BJ (cell line): ENCODE results near the gene COL24A1. TPM values are rescaled to one million over a fixed set of nuclear protein-coding genes. Genes with fewer than 3 reads are reported as not detected.

Source experiments
- CTCF ChIA-PET: fragments of 350-600 bp; formaldehyde crosslinking; extraction: SDS; loops from one replicate; lab custom pipeline; 2021; ENCODE audit warnings: antibody characterized with exemption, inconsistent platforms; lab: Yijun Ruan, JAX
- POLR2A ChIA-PET: fragments of 300-600 bp; sonication (Branson Sonifier 250); formaldehyde crosslinking; extraction: SDS; loops from one replicate; lab custom pipeline; 2021; ENCODE audit warnings: antibody characterized with exemption; lab: Charles Lee
- DNase-seq: peaks from one replicate; pipeline ENCODE4 v3.0.0-alpha.2; 2011; ENCODE audit warnings: low read depth
- H3K27me3 ChIP-seq: 2 replicates; pipeline ENCODE4 v1.6.0; 2011; ENCODE audit warnings: low read length; ENCODE audit not compliant: control insufficient read depth, insufficient read depth
- H3K36me3 ChIP-seq: 2 replicates; pipeline ENCODE4 v1.5.1; 2011; ENCODE audit warnings: low read length; ENCODE audit not compliant: control insufficient read depth, insufficient read depth
- H3K4me3 ChIP-seq: 2 replicates; pipeline ENCODE4 v1.5.1; 2011; ENCODE audit warnings: low read depth, mild to moderate bottlenecking, control low read depth, low read length
- CTCF ChIP-seq: IDR thresholded peaks from 2 replicates; pipeline ENCODE4 v1.5.1; 2011; ENCODE audit warnings: low read depth, mild to moderate bottlenecking, control low read depth, inconsistent platforms, low read length, moderate library complexity; ENCODE audit not compliant: insufficient read depth
- polyA plus RNA-seq: library from polyadenylated mRNA; depleted of rRNA; stranded (reverse); fragments of >200 nt; gene quantifications from 2 replicates; pipeline ENCODE4 v1.2.3, GENCODE V29; 2011

COL24A1 gene
- polyA plus RNA-seq, 1 experiment = 0.28 TPM

- CTCF ChIA-PET = interaction anchor here (0.8 to 2.2 kb wide), 5 partner anchors 8 to 536 kb away, joined by 3 to 9 read pairs (median 3); no protein-coding TSS in a partner anchor
- no peak for TF ChIP-seq CTCF
- Histone ChIP-seq H3K36me3 (no peaks in the 10 kb centered on the region), H3K27me3 (no peaks in the 10 kb centered on the region), H3K4me3 (no peak overlapping the region)
- no peak for DNase-seq
- POLR2A ChIA-PET = interaction anchor here (0.6 kb wide), 1 partner anchor 16 kb away, joined by 4 read pairs; no protein-coding TSS in a partner anchor
Measured at GRCh38 chr1:85849660-85850059, 306.9 kb downstream of the COL24A1 start.

GRCh38 chr1:85847356-85847755, 309.2 kb downstream of the COL24A1 start:
- TF ChIP-seq CTCF = no peak
- POLR2A ChIA-PET = interaction anchor here (0.6 kb wide), 1 partner anchor 10 kb away, joined by 3 read pairs; no protein-coding TSS in a partner anchor
- Histone ChIP-seq H3K36me3 (no peaks in the 10 kb centered on the region), H3K27me3 (no peaks in the 10 kb centered on the region), H3K4me3 (no peak overlapping the region)
- CTCF ChIA-PET = interaction anchor here (1.0 kb wide), 1 partner anchor 539 kb away, joined by 3 read pairs; no protein-coding TSS in a partner anchor
- no peak for DNase-seq

- TF ChIP-seq CTCF = no peak
- ChIA-PET CTCF (no interaction called here), POLR2A (no interaction called here)
- no peaks in the 10 kb centered on the region for H3K27me3 ChIP-seq
- H3K4me3 ChIP-seq = no peak overlapping the region
- no peaks in the 10 kb centered on the region for H3K36me3 ChIP-seq
- DNase-seq = no peak
Measured at GRCh38 chr1:85846706-85847105, 309.9 kb downstream of the COL24A1 start.

GRCh38 chr1:85839459-85839858, 317.1 kb downstream of the COL24A1 start:
- H3K36me3 ChIP-seq = no peaks in the 10 kb centered on the region
- ChIA-PET CTCF (no interaction called here), POLR2A (no interaction called here)
- DNase-seq = no peak
- no peak overlapping the region for H3K4me3 ChIP-seq
- H3K27me3 ChIP-seq = peaks cover 2% of the 10 kb centered on the region
- TF ChIP-seq CTCF = no peak

- peaks cover 2% of the 10 kb centered on the region for H3K27me3 ChIP-seq
- no peak overlapping the region for H3K4me3 ChIP-seq
- DNase-seq = no peak
- TF ChIP-seq CTCF = no peak
- H3K36me3 ChIP-seq = no peaks in the 10 kb centered on the region
- POLR2A ChIA-PET = no interaction called here
- CTCF ChIA-PET = interaction anchor here (0.7 kb wide), 1 partner anchor 12 kb away, joined by 3 read pairs; no protein-coding TSS in a partner anchor
Measured at GRCh38 chr1:85838238-85838637, 318.3 kb downstream of the COL24A1 start.
